Epithelial cell of esophagus (primary cell): ENCODE measurements around the gene ANKRD44.

Experiments used
- DNase-seq: peaks from one replicate; pipeline ENCODE4 v3.0.0; 2010; ENCODE audit warnings: low read depth
- H3K4me3 ChIP-seq: 2 replicates; pipeline ENCODE4 v1.5.1; 2011; ENCODE audit warnings: mild to moderate bottlenecking, low read length, control low read depth
- TF ChIP-seq, protein P1 (sequence below): IDR thresholded peaks from 2 replicates; pipeline ENCODE4 v1.5.1; 2011; ENCODE audit warnings: low read depth, mild to moderate bottlenecking, low read length, control low read depth, inconsistent platforms; ENCODE audit not compliant: insufficient read depth; ENCODE audit errors: missing control alignments

ANKRD44 gene

GRCh38 chr2:197140045-197140444, 170.5 kb downstream of the ANKRD44 start:
- H3K4me3 ChIP-seq: no peak overlapping the region
- TF ChIP-seq, protein P1, sequence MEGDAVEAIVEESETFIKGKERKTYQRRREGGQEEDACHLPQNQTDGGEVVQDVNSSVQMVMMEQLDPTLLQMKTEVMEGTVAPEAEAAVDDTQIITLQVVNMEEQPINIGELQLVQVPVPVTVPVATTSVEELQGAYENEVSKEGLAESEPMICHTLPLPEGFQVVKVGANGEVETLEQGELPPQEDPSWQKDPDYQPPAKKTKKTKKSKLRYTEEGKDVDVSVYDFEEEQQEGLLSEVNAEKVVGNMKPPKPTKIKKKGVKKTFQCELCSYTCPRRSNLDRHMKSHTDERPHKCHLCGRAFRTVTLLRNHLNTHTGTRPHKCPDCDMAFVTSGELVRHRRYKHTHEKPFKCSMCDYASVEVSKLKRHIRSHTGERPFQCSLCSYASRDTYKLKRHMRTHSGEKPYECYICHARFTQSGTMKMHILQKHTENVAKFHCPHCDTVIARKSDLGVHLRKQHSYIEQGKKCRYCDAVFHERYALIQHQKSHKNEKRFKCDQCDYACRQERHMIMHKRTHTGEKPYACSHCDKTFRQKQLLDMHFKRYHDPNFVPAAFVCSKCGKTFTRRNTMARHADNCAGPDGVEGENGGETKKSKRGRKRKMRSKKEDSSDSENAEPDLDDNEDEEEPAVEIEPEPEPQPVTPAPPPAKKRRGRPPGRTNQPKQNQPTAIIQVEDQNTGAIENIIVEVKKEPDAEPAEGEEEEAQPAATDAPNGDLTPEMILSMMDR: no peak
- DNase-seq: no peak

- TF ChIP-seq, protein P1: no peak
- no peak for DNase-seq
- H3K4me3 ChIP-seq: no peak overlapping the region
Observed at GRCh38 chr2:197138506-197138905, 172.1 kb downstream of the ANKRD44 start.

- H3K4me3 ChIP-seq: no peak overlapping the region
- TF ChIP-seq, protein P1: no peak
- DNase-seq: peak; percentile 46
Observed at GRCh38 chr2:197137826-197138477, 172.6 kb downstream of the ANKRD44 start.

GRCh38 chr2:197137231-197137630, 173.3 kb downstream of the ANKRD44 start:
- TF ChIP-seq, protein P1: no peak
- peak; percentile 71 for DNase-seq
- no peak overlapping the region for H3K4me3 ChIP-seq

GRCh38 chr2:197136452-197136851, 174.1 kb downstream of the ANKRD44 start:
- TF ChIP-seq, protein P1: no peak
- no peak for DNase-seq
- H3K4me3 ChIP-seq: no peak overlapping the region

DNA sequence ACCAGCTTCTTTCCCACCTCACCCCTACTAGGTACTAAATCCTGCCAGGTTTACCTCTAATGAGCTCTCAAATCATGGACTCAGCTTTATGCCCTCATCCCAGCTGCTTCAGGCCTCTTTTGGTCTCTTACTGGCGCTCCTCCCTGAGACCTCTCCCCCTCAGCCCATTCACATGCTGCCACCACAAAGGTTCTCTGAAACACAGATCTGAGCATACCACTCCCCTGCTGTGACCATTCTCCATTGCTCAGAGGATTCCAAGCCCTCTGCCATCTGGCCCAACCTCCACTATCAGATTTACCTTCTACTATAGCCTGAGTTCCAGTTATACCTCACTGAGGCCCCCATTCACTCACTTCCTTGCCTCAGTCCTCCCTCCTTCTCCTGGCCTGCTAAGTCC, 174.8 kb downstream of the ANKRD44 start:
- DNase-seq: no peak
- TF ChIP-seq, protein P1: no peak
- no peak overlapping the region for H3K4me3 ChIP-seq

DNA sequence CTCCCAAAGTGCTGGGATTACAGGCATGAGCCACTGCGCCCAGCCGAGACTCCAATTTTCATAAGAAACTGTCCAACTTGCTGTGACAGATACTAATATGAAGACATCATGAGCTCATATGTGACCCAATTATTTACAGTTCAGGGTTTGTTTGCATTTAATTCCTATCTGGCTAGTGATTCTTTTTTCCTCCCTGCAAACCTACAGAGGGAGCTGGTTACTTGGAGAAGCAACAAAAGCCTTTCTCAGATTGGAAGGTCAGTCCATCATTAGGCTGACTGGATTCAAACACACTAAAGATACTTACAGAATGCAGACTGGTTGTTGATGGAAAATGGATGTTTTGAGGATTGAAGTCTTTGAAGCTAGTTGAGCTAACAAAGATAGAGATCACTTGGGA, 176.4 kb downstream of the ANKRD44 start:
- H3K4me3 ChIP-seq: no peak overlapping the region
- no peak for DNase-seq
- TF ChIP-seq, protein P1: no peak
